Smooth muscle cell of trachea (primary cell): ENCODE results near the gene FEZF2. TPM values are rescaled to one million over a fixed set of nuclear protein-coding genes. Genes with fewer than 3 reads are reported as not detected.

Experiments
- total RNA-seq: library from RNA; depleted of rRNA; stranded (reverse); fragments of >200 nt; gene quantifications from 2 replicates; pipeline ENCODE4 v1.2.1, GENCODE V29; 2014

FEZF2 gene
- not detected in 2 replicates for total RNA-seq

GRCh38 chr3:62373215-62373614 lies at the start of gene FEZF2:
FEZF2 (minus strand) TSS chr3:62373550; CDS start chr3:62372868, 682 bp downstream.

